Measurements from ENCODE around the gene EHF.

DNA sequence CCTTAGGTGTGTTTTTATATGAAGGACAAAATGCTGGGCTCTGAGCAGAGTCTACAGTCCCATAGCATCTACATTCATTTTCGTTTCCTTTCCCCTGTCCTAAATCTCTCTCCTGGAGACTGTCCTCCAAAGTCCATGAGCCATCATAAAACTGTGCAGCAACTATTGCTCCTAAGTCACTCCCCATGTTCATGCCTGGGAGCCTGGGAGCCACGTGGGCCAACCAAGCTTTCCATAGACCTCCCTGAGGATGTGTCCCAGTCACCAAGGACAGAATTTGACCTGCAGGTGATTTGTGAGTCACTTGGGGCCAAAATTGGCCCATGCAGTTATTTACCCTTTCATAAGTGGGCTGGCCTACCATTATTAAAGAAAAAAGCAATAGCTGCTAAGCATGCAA is 28.7 kb downstream of the EHF start:
- TF ChIP-seq TARDBP (IDR thresholded peaks at IDR 0.05): no peak
- TF ChIP-seq FOXM1 (IDR thresholded peaks at IDR 0.05; ENCODE audit: borderline replicate concordance): no peak
